WTC11 (cell line): ENCODE data around the gene DSE. TPM values are rescaled to one million over a fixed set of nuclear protein-coding genes. Genes with fewer than 3 reads are reported as not detected.

ENCODE experiments used
- ATAC-seq: fragments of 200-7000 bp; cut with Tn5 transposase; 2 replicates; pipeline ENCODE4 v1.10.0; 2021; ENCODE audit warnings: mild to moderate bottlenecking, moderate library complexity
- CTCF ChIA-PET: fragments of 300-600 bp; sonication (Branson Sonifier 250); formaldehyde crosslinking; loops from one replicate; lab custom pipeline; 2021; ENCODE audit warnings: antibody characterized with exemption; lab: Charles Lee
- POLR2A ChIA-PET: fragments of 350-600 bp; sonication (Branson Sonifier 250); formaldehyde crosslinking; loops from one replicate; lab custom pipeline; 2021; ENCODE audit warnings: antibody characterized with exemption; lab: Charles Lee
- DNase-seq: peaks from one replicate; pipeline ENCODE4 v3.0.0; 2021; ENCODE audit warnings: low spot score
- H3K27ac Mint-ChIP-seq: 2 replicates; pipeline ENCODE4 v1.8.0; 2021; ENCODE audit warnings: mixed read lengths
- H3K27me3 Mint-ChIP-seq: 2 replicates; pipeline ENCODE4 v1.8.0; 2021; ENCODE audit warnings: low read depth, mild to moderate bottlenecking, moderate library complexity, mixed read lengths
- H3K36me3 Mint-ChIP-seq: 2 replicates; pipeline ENCODE4 v1.8.0; 2021; ENCODE audit warnings: mixed read lengths
- H3K4me1 Mint-ChIP-seq: 2 replicates; pipeline ENCODE4 v1.8.0; 2022; ENCODE audit warnings: mixed read lengths
- H3K4me3 Mint-ChIP-seq: 2 replicates; pipeline ENCODE4 v1.8.0; 2021; ENCODE audit warnings: mild to moderate bottlenecking, moderate library complexity, mixed read lengths
- H3K9me3 Mint-ChIP-seq: 2 replicates; pipeline ENCODE4 v1.8.0; 2021; ENCODE audit warnings: mixed read lengths
- AFF4 ChIP-seq: sonication (generic); formaldehyde crosslinking; IDR thresholded peaks from 2 replicates; pipeline ENCODE4 v1.8.1; 2023; ENCODE audit warnings: mild to moderate bottlenecking, missing genetic modification reagents, borderline replicate concordance
- ATF2 ChIP-seq: sonication (generic); formaldehyde crosslinking; IDR thresholded peaks from 2 replicates; pipeline ENCODE4 v1.8.1; 2022; ENCODE audit warnings: low read depth, missing genetic modification reagents, borderline replicate concordance
- CREB1 ChIP-seq: sonication (generic); formaldehyde crosslinking; IDR thresholded peaks from 2 replicates; pipeline ENCODE4 v1.8.0; 2023; ENCODE audit warnings: mild to moderate bottlenecking, missing genetic modification reagents
- E2F4 ChIP-seq: sonication (generic); formaldehyde crosslinking; IDR thresholded peaks from 2 replicates; pipeline ENCODE4 v1.8.1; 2022; ENCODE audit warnings: low read depth, mild to moderate bottlenecking, moderate library complexity, missing genetic modification reagents, borderline replicate concordance
- EMX1 ChIP-seq: fragments of 250-450 bp; sonication (Bioruptor Pico); IDR thresholded peaks from 2 replicates; pipeline ENCODE4 v1.8.0; 2021; ENCODE audit warnings: mild to moderate bottlenecking
- GRHL2 ChIP-seq: fragments of 250-450 bp; sonication (Bioruptor Pico); IDR thresholded peaks from 2 replicates; pipeline ENCODE4 v1.8.0; 2022; ENCODE audit warnings: mild to moderate bottlenecking, moderate library complexity; ENCODE audit not compliant: insufficient replicate concordance, severe bottlenecking
- HMGA2 ChIP-seq: fragments of 250-450 bp; sonication (Bioruptor Pico); IDR thresholded peaks from 2 replicates; pipeline ENCODE4 v1.4.0; 2021; ENCODE audit warnings: mild to moderate bottlenecking, moderate library complexity
- HMGXB4 ChIP-seq: sonication (generic); formaldehyde crosslinking; IDR thresholded peaks from 2 replicates; pipeline ENCODE4 v1.8.1; 2023; ENCODE audit warnings: mild to moderate bottlenecking, moderate library complexity, missing genetic modification reagents
- KAT7 ChIP-seq: sonication (generic); formaldehyde crosslinking; IDR thresholded peaks from 2 replicates; pipeline ENCODE4 v1.8.1; 2023; ENCODE audit warnings: missing genetic modification reagents, mild to moderate bottlenecking, borderline replicate concordance
- PRRX2 ChIP-seq: fragments of 250-450 bp; sonication (Bioruptor Pico); IDR thresholded peaks from 2 replicates; pipeline ENCODE4 v1.8.0; 2021; ENCODE audit warnings: mild to moderate bottlenecking
- TEAD1 ChIP-seq: sonication (generic); formaldehyde crosslinking; IDR thresholded peaks from 2 replicates; pipeline ENCODE4 v1.8.0; 2022; ENCODE audit warnings: mild to moderate bottlenecking, missing genetic modification reagents
- ZBTB43 ChIP-seq: sonication (generic); formaldehyde crosslinking; IDR thresholded peaks from 2 replicates; pipeline ENCODE4 v1.8.1; 2023; ENCODE audit warnings: mild to moderate bottlenecking, missing genetic modification reagents
- ZNF396 ChIP-seq: fragments of 250-450 bp; sonication (Bioruptor Pico); IDR thresholded peaks from 2 replicates; pipeline ENCODE4 v1.8.0; 2021; ENCODE audit warnings: mild to moderate bottlenecking, moderate library complexity, borderline replicate concordance
- ZNF425 ChIP-seq: fragments of 250-450 bp; sonication (Bioruptor Pico); conservative IDR thresholded peaks from 2 replicates; pipeline ENCODE4 v1.9.0; 2021; ENCODE audit warnings: mild to moderate bottlenecking
- ZNF512 ChIP-seq: sonication (generic); formaldehyde crosslinking; IDR thresholded peaks from 2 replicates; pipeline ENCODE4 v1.8.1; 2022; ENCODE audit warnings: missing genetic modification reagents, borderline replicate concordance
- ZNF532 ChIP-seq: fragments of 250-450 bp; sonication (Bioruptor Pico); IDR thresholded peaks from 2 replicates; pipeline ENCODE4 v1.9.0; 2021; ENCODE audit warnings: mild to moderate bottlenecking, borderline replicate concordance
- total RNA-seq: library from RNA; stranded (reverse); gene quantifications from 3 replicates; pipeline ENCODE4 v1.2.3, GENCODE V29; 2021

Gene DSE
- total RNA-seq, 1 experiment from 2014 or later = 78.3 TPM

GRCh38 chr6:116447052-116447451, 76.3 kb downstream of the DSE start (continued):
- TF ChIP-seq E2F4 (CRISPR knock-in tag) = no peak
- no peak for TF ChIP-seq PRRX2 (CRISPR knock-in tag)
- TF ChIP-seq, all 79 proteins: peak for 0

- H3K4me3 Mint-ChIP-seq = no peak overlapping the region
- TF ChIP-seq ATF2 (CRISPR knock-in tag) (no peak), ZNF512 (CRISPR knock-in tag) (no peak), AFF4 (CRISPR knock-in tag) (no peak), HMGA2 (CRISPR knock-in tag) (no peak), ZNF396 (CRISPR knock-in tag) (no peak), ZNF532 (CRISPR knock-in tag) (no peak), HMGXB4 (CRISPR knock-in tag) (no peak), ZNF425 (CRISPR knock-in tag) (no peak), GRHL2 (CRISPR knock-in tag) (no peak), CREB1 (CRISPR knock-in tag) (no peak), KAT7 (no peak), ZBTB43 (CRISPR knock-in tag) (no peak), TEAD1 (CRISPR knock-in tag) (no peak), EMX1 (CRISPR knock-in tag) (no peak)
Measured at GRCh38 chr6:116447496-116448011, 76.8 kb downstream of the DSE start.

More at GRCh38 chr6:116447496-116448011, 76.8 kb downstream of the DSE start:
- ChIA-PET CTCF (interaction anchor here (1.9 kb wide), 1 partner anchor 159 kb away, joined by 6 read pairs; no protein-coding TSS in a partner anchor), POLR2A (no interaction called here)
- DNase-seq = no peak
- H3K27ac Mint-ChIP-seq = no peak overlapping the region
- H3K9me3 Mint-ChIP-seq = no peaks in the 10 kb centered on the region
- no peaks in the 10 kb centered on the region; the same call in 1 of the 2 replicates for H3K27me3 Mint-ChIP-seq
- ATAC-seq = no peak
- H3K36me3 Mint-ChIP-seq = no peaks in the 10 kb centered on the region
- peaks cover 23% of the 10 kb centered on the region for H3K4me1 Mint-ChIP-seq
